ENCODE data around the gene ASF1B. TPM values are rescaled to one million over a fixed set of nuclear protein-coding genes. Genes with fewer than 3 reads are reported as not detected.

ASF1B gene
- total RNA-seq, 6 donors from 2014 or later = 1.2 to 4.9 (median 3.0) TPM

- DNase-seq = no peak
Measured at GRCh38 chr19:14116525-14116917, 19.9 kb downstream of the ASF1B start.

DNA sequence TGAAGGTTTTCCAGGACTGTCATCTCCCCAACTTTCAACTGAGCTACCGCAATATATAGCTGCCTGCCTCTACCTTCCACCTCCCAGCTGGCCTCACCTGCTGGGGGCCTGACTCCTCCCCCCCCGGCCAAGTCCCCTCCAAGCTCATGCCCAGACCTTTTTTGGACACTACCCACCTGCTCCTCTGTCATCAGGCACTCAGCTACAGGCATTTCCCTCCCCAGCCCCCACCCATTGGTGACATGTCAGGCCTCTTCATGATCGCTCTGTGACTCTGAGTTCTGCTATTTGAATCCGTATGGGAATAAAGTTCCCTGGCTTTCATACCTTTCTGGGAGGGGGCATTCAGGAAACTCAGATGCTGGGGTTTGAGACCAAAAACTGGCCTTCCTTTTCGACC, 20.6 kb downstream of the ASF1B start:
- Histone ChIP-seq H3K4me1 (peaks cover 65 to 74% (median 67%) of the 10 kb centered on the region in 4 donors), H3K27ac (peak overlapping the region; percentile 71 to 98 (median 90)), H3K27me3 (no peaks in the 10 kb centered on the region), H3K36me3 (no peaks in the 10 kb centered on the region), H3K4me3 (peak overlapping the region in 1 of 4 donors; percentile 88), H3K9me3 (no peaks in the 10 kb centered on the region)
- DNase-seq = no peak
- 77 to 85% methylated on average over 5 of the region's 5 CpGs for WGBS, 2 donors
- no peak for ATAC-seq (ENCODE audit: low FRiP score in 2 of 2)
- no peak for TF ChIP-seq POLR2AphosphoS5 (IDR thresholded peaks at IDR 0.05)
- TF ChIP-seq EP300 (IDR thresholded peaks at IDR 0.05) = no peak
- TF ChIP-seq POLR2A (IDR thresholded peaks at IDR 0.05) = no peak
- TF ChIP-seq, protein P1, sequence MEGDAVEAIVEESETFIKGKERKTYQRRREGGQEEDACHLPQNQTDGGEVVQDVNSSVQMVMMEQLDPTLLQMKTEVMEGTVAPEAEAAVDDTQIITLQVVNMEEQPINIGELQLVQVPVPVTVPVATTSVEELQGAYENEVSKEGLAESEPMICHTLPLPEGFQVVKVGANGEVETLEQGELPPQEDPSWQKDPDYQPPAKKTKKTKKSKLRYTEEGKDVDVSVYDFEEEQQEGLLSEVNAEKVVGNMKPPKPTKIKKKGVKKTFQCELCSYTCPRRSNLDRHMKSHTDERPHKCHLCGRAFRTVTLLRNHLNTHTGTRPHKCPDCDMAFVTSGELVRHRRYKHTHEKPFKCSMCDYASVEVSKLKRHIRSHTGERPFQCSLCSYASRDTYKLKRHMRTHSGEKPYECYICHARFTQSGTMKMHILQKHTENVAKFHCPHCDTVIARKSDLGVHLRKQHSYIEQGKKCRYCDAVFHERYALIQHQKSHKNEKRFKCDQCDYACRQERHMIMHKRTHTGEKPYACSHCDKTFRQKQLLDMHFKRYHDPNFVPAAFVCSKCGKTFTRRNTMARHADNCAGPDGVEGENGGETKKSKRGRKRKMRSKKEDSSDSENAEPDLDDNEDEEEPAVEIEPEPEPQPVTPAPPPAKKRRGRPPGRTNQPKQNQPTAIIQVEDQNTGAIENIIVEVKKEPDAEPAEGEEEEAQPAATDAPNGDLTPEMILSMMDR (IDR thresholded peaks at IDR 0.05) = no peak

More at GRCh38 chr19:14116525-14116917, 19.9 kb downstream of the ASF1B start:
- Histone ChIP-seq H3K9me3 (no peaks in the 10 kb centered on the region), H3K27ac (peak overlapping the region; percentile 71 to 98 (median 90)), H3K4me3 (peak overlapping the region; percentile 88 to 97 (median 94)), H3K27me3 (no peaks in the 10 kb centered on the region), H3K36me3 (no peaks in the 10 kb centered on the region), H3K4me1 (peaks cover 65 to 74% (median 67%) of the 10 kb centered on the region in 4 donors)
- TF ChIP-seq EP300 (IDR thresholded peaks at IDR 0.05) (no peak), POLR2A (IDR thresholded peaks at IDR 0.05) (no peak), POLR2AphosphoS5 (IDR thresholded peaks at IDR 0.05) (no peak)
- TF ChIP-seq, protein P1 (IDR thresholded peaks at IDR 0.05) = no peak
- 8 to 26% methylated on average over 6 of the region's 6 CpGs for WGBS, 2 donors
- ATAC-seq (ENCODE audit: low FRiP score in 2 of 2) = no peak

- DNase-seq = peak; percentile 67 to 84
- peak overlapping the region; percentile 38 to 98 (median 82) for H3K27ac ChIP-seq
- WGBS, 2 donors = 18 to 33% methylated on average over 7 to 9 of the region's 9 CpGs
Measured at GRCh38 chr19:14114854-14115253, 21.5 kb downstream of the ASF1B start.

GRCh38 chr19:14114439-14114838, 21.9 kb downstream of the ASF1B start:
- TF ChIP-seq POLR2AphosphoS5 (IDR thresholded peaks at IDR 0.05) (no peak), EP300 (IDR thresholded peaks at IDR 0.05) (no peak), POLR2A (IDR thresholded peaks at IDR 0.05) (no peak)
- TF ChIP-seq, protein P1 (IDR thresholded peaks at IDR 0.05) = no peak
- Histone ChIP-seq H3K4me1 (peaks cover 58 to 66% (median 63%) of the 10 kb centered on the region in 4 donors), H3K27ac (peak overlapping the region; percentile 38 to 98 (median 82)), H3K27me3 (no peaks in the 10 kb centered on the region), H3K9me3 (no peaks in the 10 kb centered on the region), H3K36me3 (no peaks in the 10 kb centered on the region), H3K4me3 (no peak overlapping the region)
- DNase-seq (no peak), ATAC-seq (ENCODE audit: low FRiP score in 2 of 2) (no peak)
- 91 to 94% methylated on average over 7 of the region's 7 CpGs for WGBS, 2 donors

More at GRCh38 chr19:14114854-14115253, 21.5 kb downstream of the ASF1B start:
- H3K9me3 ChIP-seq = no peaks in the 10 kb centered on the region
- H3K36me3 ChIP-seq = no peaks in the 10 kb centered on the region
- ATAC-seq (ENCODE audit: low FRiP score in 2 of 2) = no peak
- no peaks in the 10 kb centered on the region for H3K27me3 ChIP-seq
- H3K4me1 ChIP-seq = peaks cover 62 to 70% (median 66%) of the 10 kb centered on the region in 4 donors
- H3K4me3 ChIP-seq = no peak overlapping the region
- TF ChIP-seq EP300 (IDR thresholded peaks at IDR 0.05) (no peak), POLR2A (IDR thresholded peaks at IDR 0.05) (no peak)
- TF ChIP-seq, protein P1 (IDR thresholded peaks at IDR 0.05) = peak; percentile 54 to 62 (median 58)

Data from upper lobe of left lung (tissue), 6 donors.